Measurements from ENCODE around the gene USP43. TPM values are rescaled to one million over a fixed set of nuclear protein-coding genes. Genes with fewer than 3 reads are reported as not detected.
"Not testable (repeated sequence)": the region's sequence is repeated elsewhere in the genome, so short reads cannot be mapped to it uniquely, and the experiment has no call there.

USP43 gene
- total RNA-seq, 2 experiments from 2014 or later = 0.08 to 0.17 TPM

GRCh38 chr17:9632741-9633140, 12.6 kb upstream of the USP43 start:
- Mint-ChIP-seq H3K36me3 (ENCODE audit: low read depth) (no peaks in the 10 kb centered on the region), H3K9me3 (no peaks in the 10 kb centered on the region), H3K4me1 (ENCODE audit: low read depth) (no peaks in the 10 kb centered on the region), H3K4me3 (no peak overlapping the region), H3K27me3 (peaks cover 34% of the 10 kb centered on the region), H3K27ac (no peak overlapping the region)
- intact Hi-C loops (cut with DNase I, micrococcal nuclease) = no loop called here
- Histone ChIP-seq H3K4me1 (ENCODE audit: insufficient read depth, low read length) (no peaks in the 10 kb centered on the region), H3K27me3 (ENCODE audit: control insufficient read depth in 1 of 2, insufficient read depth in 2 of 2, low read length in 2 of 2) (peaks cover 0 to 4% of the 10 kb centered on the region in 2 experiments), H3K36me3 (ENCODE audit: insufficient read depth, low read length) (no peaks in the 10 kb centered on the region), H3K27ac (ENCODE audit: low read depth in 1 of 2, low read length in 2 of 2) (no peak overlapping the region), H3K4me3 (ENCODE audit: low read length) (no peak overlapping the region), H3K9me3 (ENCODE audit: control insufficient read depth in 1 of 2, insufficient read depth in 1 of 2, low read length in 2 of 2) (no peaks in the 10 kb centered on the region)
- TF ChIP-seq CTCF (IDR thresholded peaks at IDR 0.05) = no peak
- ChIA-PET CTCF (no interaction called here), POLR2A (no interaction called here)
- DNase-seq (no peak), ATAC-seq (ENCODE audit: poor library complexity) (no peak)

GRCh38 chr17:9635340-9635739, 10.0 kb upstream of the USP43 start:
- no peak overlapping the region for H3K27ac Mint-ChIP-seq
- no peak overlapping the region for H3K27ac ChIP-seq (ENCODE audit: low read depth in 1 of 2, low read length in 2 of 2)

GRCh38 chr17:9636501-9636900, 8.8 kb upstream of the USP43 start:
- Mint-ChIP-seq H3K4me1 (ENCODE audit: low read depth) (no peaks in the 10 kb centered on the region), H3K4me3 (no peak overlapping the region), H3K27ac (no peak overlapping the region), H3K9me3 (no peaks in the 10 kb centered on the region), H3K36me3 (ENCODE audit: low read depth) (no peaks in the 10 kb centered on the region), H3K27me3 (peaks cover 42% of the 10 kb centered on the region)
- Histone ChIP-seq H3K4me1 (ENCODE audit: insufficient read depth, low read length) (no peaks in the 10 kb centered on the region), H3K27ac (ENCODE audit: low read depth in 1 of 2, low read length in 2 of 2) (no peak overlapping the region), H3K27me3 (ENCODE audit: control insufficient read depth in 1 of 2, insufficient read depth in 2 of 2, low read length in 2 of 2) (peaks cover 0 to 5% of the 10 kb centered on the region in 2 experiments), H3K9me3 (ENCODE audit: control insufficient read depth in 1 of 2, insufficient read depth in 1 of 2, low read length in 2 of 2) (peaks cover 0 to 4% of the 10 kb centered on the region in 2 experiments), H3K4me3 (ENCODE audit: low read length) (no peak overlapping the region), H3K36me3 (ENCODE audit: insufficient read depth, low read length) (no peaks in the 10 kb centered on the region)
- intact Hi-C loops (cut with DNase I, micrococcal nuclease) = no loop called here
- DNase-seq = no peak
- POLR2A ChIA-PET = no interaction called here
- CTCF ChIA-PET = no interaction called here
- no peak for TF ChIP-seq CTCF (IDR thresholded peaks at IDR 0.05)
- ATAC-seq (ENCODE audit: poor library complexity) = no peak

More at GRCh38 chr17:9635340-9635739, 10.0 kb upstream of the USP43 start:
- ATAC-seq (ENCODE audit: poor library complexity) = no peak
- DNase-seq = no peak
- H3K27me3 Mint-ChIP-seq = peaks cover 43% of the 10 kb centered on the region
- H3K9me3 Mint-ChIP-seq = no peaks in the 10 kb centered on the region
- no peak for TF ChIP-seq CTCF (IDR thresholded peaks at IDR 0.05)
- ChIA-PET CTCF (no interaction called here), POLR2A (no interaction called here)
- Histone ChIP-seq H3K36me3 (ENCODE audit: insufficient read depth, low read length) (no peaks in the 10 kb centered on the region), H3K9me3 (ENCODE audit: control insufficient read depth in 1 of 2, insufficient read depth in 1 of 2, low read length in 2 of 2) (no peaks in the 10 kb centered on the region), H3K4me3 (ENCODE audit: low read length) (no peak overlapping the region), H3K27me3 (ENCODE audit: control insufficient read depth in 1 of 2, insufficient read depth in 2 of 2, low read length in 2 of 2) (peaks cover 0 to 4% of the 10 kb centered on the region in 2 experiments), H3K4me1 (ENCODE audit: insufficient read depth, low read length) (no peaks in the 10 kb centered on the region)
- intact Hi-C loops (cut with DNase I, micrococcal nuclease) = no loop called here
- H3K4me3 Mint-ChIP-seq = no peak overlapping the region
- no peaks in the 10 kb centered on the region for H3K4me1 Mint-ChIP-seq (ENCODE audit: low read depth)
- H3K36me3 Mint-ChIP-seq (ENCODE audit: low read depth) = no peaks in the 10 kb centered on the region

GRCh38 chr17:9640388-9640787, 4.9 kb upstream of the USP43 start:
- DNase-seq; H3K36me3 Mint-ChIP-seq (ENCODE audit: low read depth); H3K4me1 ChIP-seq (ENCODE audit: insufficient read depth, low read length); H3K9me3 ChIP-seq (ENCODE audit: control insufficient read depth in 1 of 2, insufficient read depth in 1 of 2, low read length in 2 of 2); H3K4me3 Mint-ChIP-seq; H3K4me1 Mint-ChIP-seq (ENCODE audit: low read depth); H3K9me3 Mint-ChIP-seq; H3K4me3 ChIP-seq (ENCODE audit: low read length); POLR2A ChIA-PET; H3K27ac ChIP-seq (ENCODE audit: low read depth in 1 of 2, low read length in 2 of 2); CTCF ChIA-PET; H3K27ac Mint-ChIP-seq; ATAC-seq (ENCODE audit: poor library complexity); intact Hi-C loops (cut with DNase I, micrococcal nuclease); H3K36me3 ChIP-seq (ENCODE audit: insufficient read depth, low read length): not testable (repeated sequence)
- peaks cover 57% of the 10 kb centered on the region for H3K27me3 Mint-ChIP-seq
- H3K27me3 ChIP-seq (ENCODE audit: control insufficient read depth in 1 of 2, insufficient read depth in 2 of 2, low read length in 2 of 2) = peaks cover 14 to 15% of the 10 kb centered on the region in 2 experiments
